HFF-Myc (cell line): ENCODE measurements around the gene CA11.

ENCODE experiments used
- DNase-seq: peaks from one replicate; pipeline ENCODE4 v3.0.0-alpha.2; 2011; ENCODE audit warnings: low read depth; ENCODE audit errors: extremely low read depth
- H3K4me3 ChIP-seq: replicated peaks from 2 replicates; pipeline ENCODE4 v1.5.1; 2011; ENCODE audit warnings: low read depth, mild to moderate bottlenecking, control low read depth, low read length
- CTCF ChIP-seq: IDR thresholded peaks from 2 replicates; pipeline ENCODE4 v1.5.1; 2012; ENCODE audit warnings: mild to moderate bottlenecking, low read depth, low read length, control low read depth; ENCODE audit errors: missing control alignments

Gene CA11

GRCh38 chr19:48668761-48669160, 22.8 kb upstream of the CA11 start:
- no peak for TF ChIP-seq CTCF
- no peak overlapping the region for H3K4me3 ChIP-seq
- no peak for DNase-seq

GRCh38 chr19:48668332-48668731, 22.3 kb upstream of the CA11 start:
- H3K4me3 ChIP-seq: no peak overlapping the region
- DNase-seq: no peak
- TF ChIP-seq CTCF: no peak

- no peak overlapping the region for H3K4me3 ChIP-seq
- TF ChIP-seq CTCF: no peak
- DNase-seq: no peak
Measured at GRCh38 chr19:48665786-48666185, 19.8 kb upstream of the CA11 start.

- no peak for TF ChIP-seq CTCF
- DNase-seq: no peak
- no peak overlapping the region for H3K4me3 ChIP-seq
Measured at GRCh38 chr19:48664476-48664875, 18.5 kb upstream of the CA11 start.

GRCh38 chr19:48663667-48664066, 17.7 kb upstream of the CA11 start:
- no peak for TF ChIP-seq CTCF
- DNase-seq: no peak
- H3K4me3 ChIP-seq: no peak overlapping the region

GRCh38 chr19:48661711-48662090, 15.7 kb upstream of the CA11 start:
- no peak for TF ChIP-seq CTCF
- no peak for DNase-seq
- H3K4me3 ChIP-seq: no peak overlapping the region

- TF ChIP-seq CTCF: no peak
- peak; percentile 82 for DNase-seq
- no peak overlapping the region for H3K4me3 ChIP-seq
Measured at GRCh38 chr19:48660852-48661710, 15.1 kb upstream of the CA11 start.
